ENCODE data around the gene CCDC80.

DNA sequence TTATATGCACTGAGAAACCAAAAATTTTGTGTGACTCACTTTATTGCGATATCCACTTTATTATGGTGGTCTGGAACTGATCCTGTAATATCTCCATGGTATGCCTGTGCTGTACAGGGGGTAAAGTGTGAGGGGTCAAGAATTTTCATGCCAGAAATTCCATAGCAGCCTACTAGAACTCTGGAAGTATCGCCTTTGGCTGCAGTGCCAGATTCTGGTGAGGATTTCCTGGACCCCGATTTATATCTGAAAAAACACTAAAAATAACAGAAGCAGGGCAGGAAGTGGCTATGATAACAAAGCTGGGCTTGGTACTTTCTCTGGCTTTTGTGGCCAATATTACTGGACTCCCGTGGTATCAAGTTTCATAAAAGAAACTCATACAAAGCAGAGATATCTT is 36.4 kb downstream of the CCDC80 start:
- TF ChIP-seq CTCF (IDR thresholded peaks at IDR 0.05): no peak
- no peak for TF ChIP-seq POLR2A (IDR thresholded peaks at IDR 0.05)

All from transverse colon (tissue), 3 donors.